Tibial nerve (tissue), 4 donors: ENCODE results near the gene CSF3. TPM values are rescaled to one million over a fixed set of nuclear protein-coding genes. Genes with fewer than 3 reads are reported as not detected.

ENCODE experiments used
- DNase-seq, 2 donors: peaks; one replicate each; pipeline ENCODE4 v3.0.0-alpha.2; 2019; ENCODE audit warnings: low spot score in 2 of 2
- H3K27ac ChIP-seq, 4 donors: fragments of 200-600 bp; sonication (generic) in 3 of 4; one replicate each; pipeline ENCODE4 v1.5.1; 2017 to 2019; ENCODE audit warnings: mild to moderate bottlenecking in 1 of 4
- H3K27me3 ChIP-seq, 2 donors: fragments of 200-600 bp; sonication (generic) in 1 of 2; one replicate each; pipeline versions ENCODE4 v1.5.1 to v1.6.0; 2017 to 2019
- H3K36me3 ChIP-seq, 3 donors: fragments of 200-600 bp; sonication (generic); one replicate each; pipeline ENCODE4 v1.5.1; 2018 to 2019
- H3K4me1 ChIP-seq, 4 donors: fragments of 200-600 bp; sonication (generic) in 3 of 4; one replicate each; pipeline ENCODE4 v1.5.1; 2017 to 2019
- H3K4me3 ChIP-seq, 4 donors: fragments of 200-600 bp; sonication (generic) in 3 of 4; one replicate each; pipeline ENCODE4 v1.5.1; 2017 to 2019; ENCODE audit warnings: mild to moderate bottlenecking in 1 of 4, moderate library complexity in 1 of 4
- H3K9me3 ChIP-seq, 4 donors: fragments of 200-600 bp; sonication (generic) in 3 of 4; one replicate each; pipeline ENCODE4 v1.5.1; 2017 to 2019
- CTCF ChIP-seq, 5 experiments: fragments of 200-600 bp in 3 of 5; fragments of 450-650 bp in 2 of 5; sonication (generic) in 3 of 5; IDR thresholded peaks; one replicate each; pipeline ENCODE4 v1.5.1; 2016 to 2019; ENCODE audit warnings: antibody characterized with exemption in 5 of 5, mild to moderate bottlenecking in 3 of 5, moderate library complexity in 2 of 5
- EP300 ChIP-seq, 2 donors: sonication (generic); formaldehyde crosslinking; IDR thresholded peaks; one replicate each; pipeline ENCODE4 v1.6.1; 2017; ENCODE audit warnings: antibody characterized with exemption in 2 of 2, mild to moderate bottlenecking in 1 of 2
- POLR2A ChIP-seq, 2 donors: fragments of 450-650 bp; IDR thresholded peaks; one replicate each; pipeline ENCODE4 v1.6.1; 2017; ENCODE audit warnings: antibody characterized with exemption in 2 of 2, mild to moderate bottlenecking in 2 of 2, moderate library complexity in 2 of 2
- WGBS, 2 donors: methylation state at CpG; one replicate each; pipeline ENCODE4 v1.1.5; 2018; 5-methylcytosine and 5-hydroxymethylcytosine counted together
- total RNA-seq, 4 donors: library from RNA; depleted of rRNA; stranded (reverse); fragments of >200 nt; gene quantifications; one replicate each; pipeline ENCODE4 v1.1.0, GENCODE V29; 2016

CSF3 gene
- total RNA-seq, 4 donors from 2014 or later, result 0.59 to 2.1 TPM; not detected in 2

GRCh38 chr17:39971076-39971603 lies 44.1 kb upstream of the CSF3 start:
- peaks cover 0 to 6% of the 10 kb centered on the region in 2 donors for H3K27me3 ChIP-seq
- H3K36me3 ChIP-seq, result no peaks in the 10 kb centered on the region
- WGBS, 2 donors, result 74 to 83% methylated on average over 4 of the region's 4 CpGs
- no peak overlapping the region for H3K27ac ChIP-seq
- no peak for TF ChIP-seq POLR2A (IDR thresholded peaks at IDR 0.05)
- no peak for TF ChIP-seq EP300 (IDR thresholded peaks at IDR 0.05)
- no peak for TF ChIP-seq CTCF (IDR thresholded peaks at IDR 0.05)
- H3K4me3 ChIP-seq, result no peak overlapping the region
- no peaks in the 10 kb centered on the region for H3K9me3 ChIP-seq
- no peak for DNase-seq
- H3K4me1 ChIP-seq, result no peaks in the 10 kb centered on the region

DNA sequence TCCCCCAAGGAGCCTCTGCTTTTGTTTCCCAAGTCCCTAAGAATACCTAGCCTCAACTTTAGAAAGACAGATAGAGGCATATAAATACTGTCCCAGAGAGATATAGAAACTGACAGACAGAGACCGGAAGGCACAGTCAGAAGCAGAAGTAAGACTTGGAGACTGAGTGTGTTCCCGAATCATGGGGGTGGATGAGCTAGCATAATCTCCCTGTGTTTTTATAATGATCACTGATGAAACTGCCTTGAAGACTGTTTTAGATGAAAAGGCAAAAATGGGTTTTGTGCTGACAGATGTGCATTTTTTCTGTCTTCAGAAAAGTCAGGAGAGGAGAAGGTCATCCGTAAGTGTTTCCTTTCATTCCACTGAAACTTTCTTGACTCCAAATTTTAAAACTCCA lies 43.0 kb upstream of the CSF3 start:
- Histone ChIP-seq H3K9me3 (no peaks in the 10 kb centered on the region), H3K4me1 (no peaks in the 10 kb centered on the region), H3K4me3 (no peak overlapping the region), H3K36me3 (no peaks in the 10 kb centered on the region), H3K27me3 (peaks cover 0 to 6% of the 10 kb centered on the region in 2 donors), H3K27ac (peak overlapping the region in 1 of 4 donors; percentile 64)
- no peak for DNase-seq
- TF ChIP-seq EP300 (IDR thresholded peaks at IDR 0.05) (peak in 1 of 2 donors; percentile 18), CTCF (IDR thresholded peaks at IDR 0.05) (no peak)
- WGBS, 2 donors, result 18 to 21% methylated on average over 3 of the region's 3 CpGs

GRCh38 chr17:39973496-39973895 lies 41.7 kb upstream of the CSF3 start:
- H3K4me3 ChIP-seq, result no peak overlapping the region
- 87 to 94% methylated on average over 2 of the region's 2 CpGs for WGBS, 2 donors
- H3K27me3 ChIP-seq, result peaks cover 0 to 6% of the 10 kb centered on the region in 2 donors
- H3K4me1 ChIP-seq, result no peaks in the 10 kb centered on the region
- peak overlapping the region in 1 of 4 donors; percentile 54 for H3K27ac ChIP-seq
- DNase-seq, result no peak
- TF ChIP-seq POLR2A (IDR thresholded peaks at IDR 0.05) (no peak), EP300 (IDR thresholded peaks at IDR 0.05) (no peak)
- no peaks in the 10 kb centered on the region for H3K36me3 ChIP-seq
- H3K9me3 ChIP-seq, result no peaks in the 10 kb centered on the region

DNA sequence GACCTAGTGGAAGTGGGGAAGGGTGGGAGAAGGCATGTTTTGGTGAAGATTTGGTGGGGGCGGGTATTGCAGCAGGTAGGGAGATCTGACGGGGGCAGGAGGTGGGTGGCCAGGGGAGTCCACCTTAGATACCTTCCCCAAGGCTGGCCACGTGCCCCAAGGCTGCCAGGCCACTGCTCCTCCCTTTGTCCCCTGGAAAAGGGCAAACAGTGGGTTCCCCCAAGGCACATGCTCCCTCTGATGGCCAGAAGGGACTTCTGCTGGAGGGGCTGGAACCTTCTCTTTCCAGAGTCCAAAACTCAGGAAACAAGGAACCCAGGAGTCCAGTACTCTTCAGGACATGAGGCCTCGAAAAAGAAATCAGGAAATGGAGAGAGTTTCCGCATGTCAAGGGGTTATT lies 40.8 kb upstream of the CSF3 start:
- H3K36me3 ChIP-seq, result no peaks in the 10 kb centered on the region
- 75 to 81% methylated on average over 5 of the region's 5 CpGs for WGBS, 2 donors
- H3K27ac ChIP-seq, result no peak overlapping the region
- no peak for TF ChIP-seq POLR2A (IDR thresholded peaks at IDR 0.05)
- no peak for TF ChIP-seq EP300 (IDR thresholded peaks at IDR 0.05)
- no peak for TF ChIP-seq CTCF (IDR thresholded peaks at IDR 0.05)
- no peaks in the 10 kb centered on the region for H3K9me3 ChIP-seq
- no peak for DNase-seq
- peaks cover 0 to 6% of the 10 kb centered on the region in 2 donors for H3K27me3 ChIP-seq
- no peak overlapping the region for H3K4me3 ChIP-seq
- peaks cover 0 to 5% (median under 1%) of the 10 kb centered on the region in 4 donors for H3K4me1 ChIP-seq

GRCh38 chr17:39975801-39976200 lies 39.4 kb upstream of the CSF3 start:
- 61% methylated on average over 4 of the region's 4 CpGs for WGBS, 2 donors
- Histone ChIP-seq H3K27me3 (peaks cover 0 to 6% of the 10 kb centered on the region in 2 donors), H3K4me1 (peaks cover 0 to 9% (median 4%) of the 10 kb centered on the region in 4 donors), H3K36me3 (no peaks in the 10 kb centered on the region), H3K27ac (no peak overlapping the region), H3K4me3 (no peak overlapping the region), H3K9me3 (no peaks in the 10 kb centered on the region)
- TF ChIP-seq CTCF (IDR thresholded peaks at IDR 0.05), result no peak
- no peak for TF ChIP-seq EP300 (IDR thresholded peaks at IDR 0.05)
- no peak for TF ChIP-seq POLR2A (IDR thresholded peaks at IDR 0.05)
- no peak for DNase-seq
